HG03575 (cell line): ENCODE data around the gene CSTPP1.

Source experiments
- ATAC-seq: cut with Tn5 transposase; IDR thresholded peaks from one replicate; pipeline ENCODE4 v1.9.1; 2021; ENCODE audit not compliant: unreplicated experiment, insufficient number of reproducible peaks, low FRiP score; ENCODE audit errors: extremely low read depth

CSTPP1 gene

DNA sequence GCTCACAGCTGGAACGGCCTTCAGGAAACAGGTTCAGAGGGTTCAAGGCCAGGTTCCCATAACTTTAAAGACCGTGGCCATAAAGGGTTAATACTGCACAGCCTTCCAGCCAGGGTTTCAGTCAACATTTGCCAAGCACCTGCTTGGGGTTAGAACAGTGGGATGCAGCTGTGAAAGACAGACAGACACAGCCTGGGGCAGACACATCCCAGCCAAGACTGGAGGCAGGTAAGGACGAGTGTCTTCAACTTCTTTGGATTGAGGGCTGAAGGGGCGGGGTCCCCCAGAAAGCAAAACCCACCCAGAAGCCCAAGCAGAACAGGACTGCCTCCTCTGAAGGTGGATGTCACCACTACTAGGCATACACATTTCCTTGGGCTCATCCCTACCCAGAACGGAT, 225.9 kb downstream of the CSTPP1 start:
- ATAC-seq, result no peak

GRCh38 chr11:47163193-47163592, 226.6 kb downstream of the CSTPP1 start:
- ATAC-seq, result no peak

DNA sequence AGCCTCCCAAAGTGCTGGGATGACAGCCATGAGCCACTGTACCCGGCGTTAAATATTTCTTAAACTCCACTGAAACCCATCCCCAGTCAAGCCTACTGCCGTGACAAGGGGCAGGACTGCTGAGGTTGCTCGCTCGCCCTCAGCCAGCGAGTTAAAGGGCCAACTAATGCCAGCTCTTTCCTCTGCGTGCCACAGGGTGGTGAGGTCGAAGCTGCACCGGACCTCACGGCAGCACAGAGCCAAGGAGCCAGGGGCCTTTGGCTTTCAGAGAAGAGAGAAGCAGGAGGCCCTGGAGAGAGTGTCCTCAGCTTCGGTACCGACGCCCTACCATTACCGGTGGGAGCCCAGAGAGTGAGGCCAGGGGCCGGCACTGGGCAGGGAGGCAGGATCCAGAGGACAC, 227.3 kb downstream of the CSTPP1 start:
- ATAC-seq, result no peak

DNA sequence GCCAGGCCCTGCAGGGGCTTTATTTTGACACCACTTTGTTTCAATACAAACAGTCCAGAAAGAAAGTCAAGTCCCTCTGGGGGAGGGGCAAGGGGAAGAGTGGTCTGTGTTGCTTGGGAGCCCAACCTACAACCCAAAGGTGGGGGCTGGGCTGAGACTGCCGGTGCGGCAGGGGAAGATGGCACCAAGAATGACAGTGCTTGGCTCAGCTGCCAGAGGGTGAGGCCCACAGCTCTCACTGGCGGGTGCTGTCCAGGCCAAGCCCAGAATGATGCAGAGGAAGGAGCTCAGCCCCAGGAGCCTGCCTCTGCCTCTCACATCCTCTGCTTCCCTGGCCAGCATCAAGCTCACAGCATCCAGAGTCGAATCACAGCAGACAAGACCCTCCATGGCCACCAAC, 227.8 kb downstream of the CSTPP1 start:
- ATAC-seq, result no peak

GRCh38 chr11:47165253-47165840, 228.8 kb downstream of the CSTPP1 start:
- ATAC-seq, result no peak

- no peak for ATAC-seq
Measured at GRCh38 chr11:47166368-47166767, 229.8 kb downstream of the CSTPP1 start.

- no peak for ATAC-seq
Measured at GRCh38 chr11:47171061-47171838, 234.7 kb downstream of the CSTPP1 start.

- no peak for ATAC-seq
Measured at GRCh38 chr11:47171856-47172255, 235.3 kb downstream of the CSTPP1 start.

DNA sequence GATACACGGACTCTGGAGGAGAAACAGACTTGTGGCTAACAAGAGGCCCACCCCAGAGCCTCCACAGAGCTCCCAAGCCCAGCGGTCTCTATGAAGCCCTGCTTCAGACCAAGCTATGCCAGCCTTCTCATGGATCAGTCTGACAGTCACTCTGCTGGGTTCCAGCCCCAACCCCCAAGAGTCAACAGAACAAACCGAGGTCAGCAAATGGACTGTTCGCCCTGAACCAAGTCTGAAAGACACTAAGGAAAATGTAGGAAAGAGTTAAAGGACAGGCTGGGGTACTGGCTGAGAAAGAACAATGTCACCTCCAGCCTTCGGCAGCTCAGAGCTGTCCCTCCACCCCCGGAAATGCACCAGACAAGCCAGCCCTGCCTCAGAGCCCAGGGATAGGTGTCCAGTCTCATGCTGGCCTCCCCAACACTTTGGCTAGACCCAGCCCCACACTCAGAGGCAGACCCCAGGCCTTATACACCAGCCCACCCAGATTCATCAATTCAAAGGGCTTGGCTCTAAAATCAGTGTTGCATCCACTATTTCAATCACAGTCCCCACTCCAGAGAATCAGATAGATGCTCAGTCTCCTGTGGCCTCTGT, 236.3 kb downstream of the CSTPP1 start:
- ATAC-seq, result no peak

- ATAC-seq, result no peak
Measured at GRCh38 chr11:47175746-47176327, 239.3 kb downstream of the CSTPP1 start.

DNA sequence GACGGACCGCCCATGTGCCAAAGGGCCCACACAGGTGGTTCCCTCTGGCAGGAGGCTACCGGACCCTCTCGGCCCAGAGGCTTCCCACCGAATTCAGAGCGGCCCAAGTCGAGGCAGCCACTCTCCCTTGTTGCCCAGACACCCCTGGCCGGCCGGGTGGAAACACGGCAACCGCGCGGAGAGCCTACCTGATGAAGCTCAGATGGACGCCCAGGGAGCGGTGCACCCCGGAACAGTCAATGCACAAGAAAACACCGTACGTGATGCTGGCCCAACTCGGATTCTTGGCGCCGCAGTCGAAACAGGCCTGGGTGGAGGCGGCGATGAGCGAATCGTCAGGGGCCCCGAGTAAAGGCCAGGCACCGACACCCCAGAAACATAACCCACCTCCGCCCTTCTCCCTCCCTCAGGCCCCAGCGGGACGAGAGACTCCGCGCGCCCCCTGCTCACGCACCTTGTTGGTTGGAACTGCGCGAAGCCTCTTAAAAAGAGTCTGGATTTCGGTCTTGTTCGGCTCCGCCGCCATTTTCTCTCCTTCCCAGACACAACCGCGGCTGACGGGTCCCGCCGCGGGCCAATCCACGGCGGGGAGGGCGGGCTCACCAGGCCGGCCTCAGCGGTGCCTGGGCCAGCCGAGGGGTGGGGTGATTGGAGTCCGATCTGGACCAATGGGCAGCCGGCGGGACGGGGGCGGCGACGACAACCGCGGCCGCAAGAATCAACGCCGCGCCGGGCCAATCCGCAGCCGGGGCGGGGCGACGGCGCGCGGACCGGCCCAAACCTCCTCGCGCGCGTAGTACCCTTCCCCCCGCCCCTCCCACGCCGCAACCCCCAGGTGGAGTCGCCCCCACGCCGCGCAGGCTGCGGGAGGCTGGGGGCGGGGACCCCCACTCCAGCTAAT, 240.0 kb downstream of the CSTPP1 start, which contains the start of gene ARFGAP2:
Gene ARFGAP2, minus strand, starts transcription at position 552 of the 901 bp plus-strand sequence. Its CDS starts 26 bp downstream, at position 526.
- ATAC-seq, result peak; percentile 42

- ATAC-seq, result peak; percentile 23
Measured at GRCh38 chr11:47177229-47177845, 240.8 kb downstream of the CSTPP1 start.

DNA sequence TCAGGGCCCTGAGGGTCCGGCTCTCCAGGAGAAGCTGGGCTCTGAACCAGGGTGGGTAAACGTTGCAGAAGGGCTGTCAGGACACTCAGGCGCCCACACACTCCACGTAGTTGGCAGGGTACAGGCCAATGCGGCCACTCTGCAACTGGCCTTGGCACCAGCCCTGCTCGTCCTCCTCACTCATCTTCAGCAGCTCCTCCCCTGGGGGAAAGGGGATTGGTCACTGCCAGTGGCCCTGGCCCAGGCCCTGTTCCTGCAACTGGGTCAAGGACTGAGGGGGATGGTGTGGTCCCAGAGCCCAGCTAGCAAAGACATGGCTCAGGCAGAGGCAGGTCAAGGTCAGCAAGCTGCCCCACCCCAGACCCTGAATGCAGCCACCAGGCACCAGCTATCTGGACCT, 241.3 kb downstream of the CSTPP1 start:
- ATAC-seq, result no peak

DNA sequence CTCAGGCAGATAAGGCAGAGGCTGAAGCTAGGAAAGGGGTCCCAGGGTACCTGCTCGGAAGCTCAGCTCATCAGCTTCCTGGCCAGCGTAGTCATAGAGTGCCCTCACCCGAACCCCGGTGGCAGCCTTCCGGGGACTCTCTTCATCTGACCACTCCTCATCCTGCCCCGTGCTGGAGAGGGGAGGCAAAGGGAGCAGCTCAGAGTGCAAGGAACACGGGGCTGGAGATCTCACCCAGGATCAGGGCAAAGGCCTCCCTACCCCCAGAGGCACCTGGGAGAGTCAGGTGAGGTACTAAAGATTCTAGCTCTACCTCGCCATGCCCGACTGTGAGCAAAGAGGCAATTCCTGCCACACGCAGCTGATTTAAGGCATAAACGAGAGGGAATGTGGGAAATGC, 241.8 kb downstream of the CSTPP1 start:
- no peak for ATAC-seq

- ATAC-seq, result no peak
Measured at GRCh38 chr11:47178737-47179654, 242.4 kb downstream of the CSTPP1 start.

GRCh38 chr11:47179655-47179991, 243.1 kb downstream of the CSTPP1 start:
- no peak for ATAC-seq

DNA sequence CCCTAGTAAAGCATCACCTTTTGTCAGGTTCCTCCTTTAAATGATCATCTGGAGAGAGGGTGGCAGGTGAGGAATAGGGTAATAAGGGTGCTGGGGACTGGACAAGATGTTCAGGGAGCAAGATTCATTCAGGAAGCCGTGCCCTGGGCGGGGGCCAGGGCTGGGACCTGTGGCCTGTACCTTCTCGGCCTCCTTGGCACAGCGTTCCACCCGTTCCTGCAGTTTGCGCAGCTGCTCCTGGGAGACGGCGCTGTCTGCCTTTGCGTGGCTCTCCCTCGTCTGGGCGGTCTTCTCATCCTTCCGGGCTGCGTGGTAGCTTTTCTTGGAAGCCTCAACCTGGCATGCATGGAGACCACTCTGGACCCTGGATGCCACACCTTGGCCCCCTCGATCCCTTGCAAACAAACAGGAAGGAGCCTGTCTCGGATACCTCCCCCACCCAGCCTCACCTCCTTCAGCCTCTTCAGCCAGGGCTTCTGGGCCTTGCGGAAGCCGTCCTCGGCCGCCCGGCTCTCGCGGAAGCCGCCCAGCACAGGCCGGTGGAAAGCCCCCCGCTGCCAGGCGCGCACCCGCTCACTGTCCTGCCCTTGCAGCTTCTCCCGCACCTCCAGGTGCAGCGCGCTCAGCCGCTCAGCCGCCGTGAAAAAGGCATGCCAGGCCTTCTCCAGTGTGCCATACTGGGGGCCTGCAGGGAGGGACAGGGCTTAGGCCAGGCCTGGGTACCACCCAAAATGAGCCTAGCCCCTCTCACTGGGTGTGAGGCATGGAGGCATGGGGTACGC, 243.6 kb downstream of the CSTPP1 start:
- no peak for ATAC-seq
